ENCODE measurements around the gene ELMOD1.

ELMOD1 gene

DNA sequence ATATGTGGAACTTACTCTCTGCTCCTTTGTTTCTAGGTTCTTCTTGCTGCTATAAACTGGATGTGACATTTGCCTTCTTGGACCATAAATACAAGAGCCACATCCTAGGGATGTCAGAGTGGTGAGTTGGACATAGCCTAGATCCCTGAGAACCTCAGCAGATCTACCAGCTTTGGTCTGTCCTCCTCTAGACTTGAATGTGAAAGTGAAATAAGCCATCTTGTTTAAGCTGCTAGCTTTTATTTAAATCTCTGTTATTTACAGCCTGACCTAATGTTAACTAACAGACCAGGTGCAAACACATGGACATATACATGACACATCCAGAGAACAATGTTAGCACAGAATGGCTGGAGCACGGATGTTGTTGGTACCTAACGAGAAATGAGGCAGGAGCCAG, 85.0 kb downstream of the ELMOD1 start:
- no peak overlapping the region for H3K4me3 ChIP-seq (ENCODE audit: low read depth, low read length)
- TF ChIP-seq, protein P1, sequence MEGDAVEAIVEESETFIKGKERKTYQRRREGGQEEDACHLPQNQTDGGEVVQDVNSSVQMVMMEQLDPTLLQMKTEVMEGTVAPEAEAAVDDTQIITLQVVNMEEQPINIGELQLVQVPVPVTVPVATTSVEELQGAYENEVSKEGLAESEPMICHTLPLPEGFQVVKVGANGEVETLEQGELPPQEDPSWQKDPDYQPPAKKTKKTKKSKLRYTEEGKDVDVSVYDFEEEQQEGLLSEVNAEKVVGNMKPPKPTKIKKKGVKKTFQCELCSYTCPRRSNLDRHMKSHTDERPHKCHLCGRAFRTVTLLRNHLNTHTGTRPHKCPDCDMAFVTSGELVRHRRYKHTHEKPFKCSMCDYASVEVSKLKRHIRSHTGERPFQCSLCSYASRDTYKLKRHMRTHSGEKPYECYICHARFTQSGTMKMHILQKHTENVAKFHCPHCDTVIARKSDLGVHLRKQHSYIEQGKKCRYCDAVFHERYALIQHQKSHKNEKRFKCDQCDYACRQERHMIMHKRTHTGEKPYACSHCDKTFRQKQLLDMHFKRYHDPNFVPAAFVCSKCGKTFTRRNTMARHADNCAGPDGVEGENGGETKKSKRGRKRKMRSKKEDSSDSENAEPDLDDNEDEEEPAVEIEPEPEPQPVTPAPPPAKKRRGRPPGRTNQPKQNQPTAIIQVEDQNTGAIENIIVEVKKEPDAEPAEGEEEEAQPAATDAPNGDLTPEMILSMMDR (IDR thresholded peaks at IDR 0.05; ENCODE audit: borderline replicate concordance, insufficient read depth, low read depth, low read length): no peak

DNA sequence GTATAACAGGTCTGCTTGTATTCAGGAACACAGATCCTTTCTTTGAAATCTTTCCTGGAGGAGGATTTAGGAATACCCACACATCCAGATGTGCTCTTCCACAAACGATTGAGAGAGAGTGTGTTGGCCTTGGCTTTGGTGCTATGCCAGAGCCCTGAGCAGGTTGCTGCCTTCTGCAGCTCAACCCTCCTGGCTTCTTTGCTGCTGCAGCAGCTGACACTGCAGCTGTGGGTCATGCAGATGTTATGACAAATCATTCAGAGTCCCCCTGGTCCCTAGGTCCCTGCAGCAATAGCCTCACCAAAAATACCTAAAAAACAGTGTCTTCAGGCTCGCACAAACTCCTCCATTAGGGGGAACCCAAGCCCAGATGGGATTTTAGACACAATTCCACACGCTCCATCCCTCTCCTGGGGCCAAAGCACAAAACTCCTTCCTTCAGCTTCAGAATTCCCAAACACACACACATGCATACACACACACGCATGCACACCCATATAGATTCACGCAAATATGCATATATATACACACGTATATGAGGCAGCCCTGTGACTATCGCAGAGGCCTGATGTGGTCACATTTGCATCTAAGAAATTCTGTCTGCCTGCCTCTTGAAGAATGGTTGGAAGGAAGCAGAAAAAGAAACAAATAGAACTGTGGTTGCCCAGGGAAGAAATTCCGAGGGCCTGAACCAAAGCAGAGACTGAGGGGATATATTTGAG, 85.5 kb downstream of the ELMOD1 start:
- H3K4me3 ChIP-seq (ENCODE audit: low read depth, low read length): no peak overlapping the region
- TF ChIP-seq, protein P1 (IDR thresholded peaks at IDR 0.05; ENCODE audit: borderline replicate concordance, insufficient read depth, low read depth, low read length): no peak

DNA sequence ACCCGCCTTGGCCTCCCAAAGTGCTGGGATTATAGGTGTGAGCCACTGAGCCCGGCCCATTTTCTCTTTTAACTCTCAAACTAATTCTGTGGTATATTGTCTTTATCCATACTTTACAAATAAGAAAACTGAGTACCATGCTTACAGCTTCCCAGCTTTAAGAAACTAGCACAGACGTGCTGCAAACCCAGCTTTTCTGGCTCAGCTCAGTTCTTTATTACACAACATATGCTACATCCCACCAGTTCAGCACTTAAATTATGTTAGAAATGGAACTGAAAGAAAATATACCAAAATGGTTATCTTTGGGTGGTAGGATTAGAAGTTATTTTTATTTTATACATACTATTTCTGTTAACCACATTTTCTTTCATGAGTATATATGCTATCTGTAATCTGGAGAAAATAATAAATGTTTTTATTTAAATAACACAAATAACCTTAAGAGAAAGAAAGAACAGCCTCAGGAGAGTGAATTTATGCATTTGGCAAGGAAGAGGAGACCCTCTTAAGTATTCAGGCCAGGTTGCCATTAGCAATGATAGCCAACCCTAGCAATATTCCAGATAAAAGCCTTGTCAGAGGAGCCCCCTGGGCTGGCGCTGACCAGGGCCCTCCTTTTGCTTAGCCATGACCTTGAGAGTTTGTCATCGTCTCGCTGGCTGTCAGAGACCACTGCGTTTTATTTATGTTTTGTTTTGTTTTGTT, 87.1 kb downstream of the ELMOD1 start:
- TF ChIP-seq, protein P1 (IDR thresholded peaks at IDR 0.05; ENCODE audit: borderline replicate concordance, insufficient read depth, low read depth, low read length): no peak
- no peak overlapping the region for H3K4me3 ChIP-seq (ENCODE audit: low read depth, low read length)

DNA sequence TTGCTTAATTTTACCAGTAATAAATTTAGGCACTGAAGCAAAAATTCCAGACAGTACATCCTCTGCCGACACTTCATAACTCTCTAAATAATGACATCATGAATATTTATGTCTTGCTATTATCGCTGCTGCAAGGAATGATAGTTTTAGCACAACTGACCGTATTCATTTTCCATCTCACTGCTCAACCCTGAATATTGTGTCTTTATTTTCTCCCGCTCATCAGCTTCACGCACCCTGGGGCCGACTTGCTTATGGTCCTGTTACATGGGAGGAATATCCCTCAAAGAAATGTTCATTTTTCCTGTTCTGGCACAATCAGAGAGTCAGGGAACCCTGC, 87.7 kb downstream of the ELMOD1 start:
- H3K4me3 ChIP-seq (ENCODE audit: low read depth, low read length): no peak overlapping the region
- TF ChIP-seq, protein P1 (IDR thresholded peaks at IDR 0.05; ENCODE audit: borderline replicate concordance, insufficient read depth, low read depth, low read length): no peak

DNA sequence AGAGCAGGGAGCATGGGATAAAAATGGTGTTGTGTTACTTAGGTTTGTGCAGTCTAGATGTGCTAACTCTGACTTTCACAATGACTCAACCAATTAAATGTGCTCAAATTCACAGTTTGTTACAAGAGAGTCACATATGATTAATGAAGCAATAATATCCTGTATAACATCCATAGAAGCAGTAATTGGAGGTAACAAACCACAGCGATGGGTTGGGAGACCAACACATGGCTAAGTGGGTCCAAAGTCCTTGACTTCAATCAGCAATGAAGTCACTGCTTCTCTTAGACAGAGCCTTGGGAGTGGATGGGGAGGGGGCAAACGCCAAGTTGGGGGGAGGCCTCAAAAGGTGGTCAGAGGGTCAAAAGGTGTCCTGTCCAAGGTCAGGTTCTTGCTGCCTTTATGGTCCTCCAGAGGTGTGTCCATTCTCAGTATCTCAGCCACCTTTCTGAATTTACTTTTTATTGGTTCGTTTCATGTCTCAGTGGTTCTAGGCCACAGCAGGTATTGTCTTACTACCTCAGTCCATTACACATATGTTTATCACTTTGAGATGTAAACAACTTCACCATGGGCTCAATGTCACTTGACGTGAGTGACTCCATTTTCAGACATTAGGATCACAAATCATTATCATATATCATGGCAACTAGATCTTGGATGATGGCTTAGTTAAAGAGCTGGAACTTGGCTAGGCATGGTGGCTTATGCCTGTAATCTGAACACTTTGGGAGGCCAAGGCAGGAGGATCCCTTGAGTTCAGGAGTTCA, 88.5 kb downstream of the ELMOD1 start:
- TF ChIP-seq, protein P1 (IDR thresholded peaks at IDR 0.05; ENCODE audit: borderline replicate concordance, insufficient read depth, low read depth, low read length): no peak
- H3K4me3 ChIP-seq (ENCODE audit: low read depth, low read length): no peak overlapping the region

DNA sequence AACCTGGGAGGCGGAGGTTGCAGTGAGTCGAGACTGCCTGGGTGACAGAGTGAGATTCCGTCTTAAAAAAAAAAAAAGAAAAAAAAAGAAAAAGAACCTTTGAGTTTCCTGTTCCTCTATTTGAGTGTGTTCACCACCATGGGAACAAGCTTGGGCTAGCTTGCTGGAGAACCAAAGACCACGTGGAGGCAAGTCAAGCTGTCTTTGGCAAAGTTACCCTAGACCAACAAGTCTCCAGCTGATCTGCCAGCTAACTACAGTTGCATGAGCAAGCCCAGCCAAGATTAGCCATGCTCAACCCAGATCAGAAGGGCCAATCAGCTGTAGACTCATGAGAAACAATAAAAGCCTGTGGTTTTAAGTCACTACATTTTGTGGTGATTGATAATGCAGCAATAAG, 91.2 kb downstream of the ELMOD1 start:
- H3K4me3 ChIP-seq (ENCODE audit: low read depth, low read length): no peak overlapping the region
- TF ChIP-seq, protein P1 (IDR thresholded peaks at IDR 0.05; ENCODE audit: borderline replicate concordance, insufficient read depth, low read depth, low read length): no peak
